WI38 (cell line): ENCODE data around the gene AP1G2.

Experiments used
- H3K4me3 ChIP-seq: 2 replicates; pipeline ENCODE4 v1.5.1; 2011; ENCODE audit warnings: low read depth, mild to moderate bottlenecking, control low read depth, low read length
- CTCF ChIP-seq: IDR thresholded peaks from 2 replicates; pipeline ENCODE4 v1.5.1; 2012; ENCODE audit warnings: low read depth, mild to moderate bottlenecking, control low read depth, low read length

Gene AP1G2

GRCh38 chr14:23567186-23568020, at the start of gene AP1G2:
AP1G2 (minus strand) TSS chr14:23567791; CDS start chr14:23567314, 477 bp downstream.
- no peak for TF ChIP-seq CTCF
- peak within 1 kb of the TSS; percentile 60 for H3K4me3 ChIP-seq

GRCh38 chr14:23615856-23616255, 48.3 kb upstream of the AP1G2 start:
- H3K4me3 ChIP-seq, result no peak overlapping the region
- no peak for TF ChIP-seq CTCF

- no peak for TF ChIP-seq CTCF
- H3K4me3 ChIP-seq, result no peak overlapping the region
Measured at GRCh38 chr14:23614395-23614828, 46.8 kb upstream of the AP1G2 start.

GRCh38 chr14:23613242-23614070, 45.9 kb upstream of the AP1G2 start:
- H3K4me3 ChIP-seq, result no peak overlapping the region
- no peak for TF ChIP-seq CTCF

GRCh38 chr14:23612802-23613201, 45.2 kb upstream of the AP1G2 start:
- no peak for TF ChIP-seq CTCF
- no peak overlapping the region for H3K4me3 ChIP-seq

GRCh38 chr14:23612354-23612732, 44.8 kb upstream of the AP1G2 start:
- TF ChIP-seq CTCF, result no peak
- no peak overlapping the region for H3K4me3 ChIP-seq
